Kidney epithelial cell (primary cell): Measurements from ENCODE around the gene SUPT4H1. TPM values are rescaled to one million over a fixed set of nuclear protein-coding genes. Genes with fewer than 3 reads are reported as not detected.

Experiments
- DNase-seq: peaks from one replicate; pipeline ENCODE4 v3.0.0-alpha.2; 2010; ENCODE audit warnings: low read depth
- H3K27me3 ChIP-seq: 2 replicates; pipeline ENCODE4 v1.6.0; 2011; ENCODE audit warnings: low read length; ENCODE audit not compliant: control insufficient read depth, insufficient read depth
- H3K36me3 ChIP-seq: 2 replicates; pipeline ENCODE4 v1.5.1; 2011; ENCODE audit warnings: low read length; ENCODE audit not compliant: control insufficient read depth, insufficient read depth
- H3K4me3 ChIP-seq: 2 replicates; pipeline ENCODE4 v1.5.1; 2011; ENCODE audit warnings: low read depth, mild to moderate bottlenecking, control low read depth, low read length
- total RNA-seq: library from RNA; depleted of rRNA; stranded (reverse); fragments of >200 nt; gene quantifications from 2 replicates; pipeline ENCODE4 v1.2.3, GENCODE V29; 2015
- TF ChIP-seq, protein P1 (sequence below): IDR thresholded peaks from 2 replicates; pipeline ENCODE4 v1.5.1; 2011; ENCODE audit warnings: mild to moderate bottlenecking, moderate library complexity, low read length, control low read depth, inconsistent platforms; ENCODE audit not compliant: insufficient read depth, poor library complexity, severe bottlenecking

The SUPT4H1 gene
- total RNA-seq, 1 donor from 2014 or later = 52.0 TPM

DNA sequence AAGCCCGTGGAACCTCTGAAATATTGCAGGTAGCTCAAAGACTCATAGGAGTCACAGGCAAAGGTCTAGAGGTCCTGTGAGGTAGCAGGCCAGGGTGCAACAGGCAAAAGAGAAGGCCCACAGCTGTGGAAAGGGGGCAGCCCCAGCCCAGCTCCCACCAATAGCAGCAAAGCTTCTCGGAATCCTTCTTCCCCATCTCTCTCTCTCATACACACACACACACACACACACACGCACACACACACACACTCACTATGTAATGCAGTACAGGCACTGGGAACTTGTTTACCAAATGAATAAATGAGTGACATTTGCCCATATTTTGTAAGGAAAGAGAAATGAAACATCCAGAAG is 16.8 kb upstream of the SUPT4H1 start:
- DNase-seq = no peak
- H3K4me3 ChIP-seq = no peak overlapping the region
- H3K36me3 ChIP-seq = no peaks in the 10 kb centered on the region
- TF ChIP-seq, protein P1, sequence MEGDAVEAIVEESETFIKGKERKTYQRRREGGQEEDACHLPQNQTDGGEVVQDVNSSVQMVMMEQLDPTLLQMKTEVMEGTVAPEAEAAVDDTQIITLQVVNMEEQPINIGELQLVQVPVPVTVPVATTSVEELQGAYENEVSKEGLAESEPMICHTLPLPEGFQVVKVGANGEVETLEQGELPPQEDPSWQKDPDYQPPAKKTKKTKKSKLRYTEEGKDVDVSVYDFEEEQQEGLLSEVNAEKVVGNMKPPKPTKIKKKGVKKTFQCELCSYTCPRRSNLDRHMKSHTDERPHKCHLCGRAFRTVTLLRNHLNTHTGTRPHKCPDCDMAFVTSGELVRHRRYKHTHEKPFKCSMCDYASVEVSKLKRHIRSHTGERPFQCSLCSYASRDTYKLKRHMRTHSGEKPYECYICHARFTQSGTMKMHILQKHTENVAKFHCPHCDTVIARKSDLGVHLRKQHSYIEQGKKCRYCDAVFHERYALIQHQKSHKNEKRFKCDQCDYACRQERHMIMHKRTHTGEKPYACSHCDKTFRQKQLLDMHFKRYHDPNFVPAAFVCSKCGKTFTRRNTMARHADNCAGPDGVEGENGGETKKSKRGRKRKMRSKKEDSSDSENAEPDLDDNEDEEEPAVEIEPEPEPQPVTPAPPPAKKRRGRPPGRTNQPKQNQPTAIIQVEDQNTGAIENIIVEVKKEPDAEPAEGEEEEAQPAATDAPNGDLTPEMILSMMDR = no peak
- H3K27me3 ChIP-seq = no peaks in the 10 kb centered on the region

DNA sequence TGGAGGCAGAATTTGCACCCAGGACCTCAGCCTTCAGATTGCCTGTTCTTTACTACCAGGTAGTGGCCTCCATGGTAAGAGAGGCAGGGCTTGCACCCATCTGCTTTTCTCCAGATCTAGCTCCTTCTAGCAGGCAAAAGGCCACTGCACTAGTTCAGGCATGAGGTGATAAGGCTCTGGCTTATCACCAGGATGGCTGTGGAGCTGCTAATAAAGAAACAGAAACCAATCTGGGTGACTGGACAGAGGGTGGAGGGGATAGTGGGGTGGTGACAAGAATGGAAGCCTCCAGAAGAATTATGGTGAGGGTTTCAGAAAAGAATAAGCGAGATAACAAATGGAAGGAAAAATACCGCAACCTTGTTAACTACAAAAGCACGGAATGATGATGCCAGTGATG is 15.5 kb upstream of the SUPT4H1 start:
- Histone ChIP-seq H3K4me3 (no peak overlapping the region), H3K36me3 (no peaks in the 10 kb centered on the region), H3K27me3 (no peaks in the 10 kb centered on the region)
- DNase-seq = no peak
- TF ChIP-seq, protein P1 = no peak

DNA sequence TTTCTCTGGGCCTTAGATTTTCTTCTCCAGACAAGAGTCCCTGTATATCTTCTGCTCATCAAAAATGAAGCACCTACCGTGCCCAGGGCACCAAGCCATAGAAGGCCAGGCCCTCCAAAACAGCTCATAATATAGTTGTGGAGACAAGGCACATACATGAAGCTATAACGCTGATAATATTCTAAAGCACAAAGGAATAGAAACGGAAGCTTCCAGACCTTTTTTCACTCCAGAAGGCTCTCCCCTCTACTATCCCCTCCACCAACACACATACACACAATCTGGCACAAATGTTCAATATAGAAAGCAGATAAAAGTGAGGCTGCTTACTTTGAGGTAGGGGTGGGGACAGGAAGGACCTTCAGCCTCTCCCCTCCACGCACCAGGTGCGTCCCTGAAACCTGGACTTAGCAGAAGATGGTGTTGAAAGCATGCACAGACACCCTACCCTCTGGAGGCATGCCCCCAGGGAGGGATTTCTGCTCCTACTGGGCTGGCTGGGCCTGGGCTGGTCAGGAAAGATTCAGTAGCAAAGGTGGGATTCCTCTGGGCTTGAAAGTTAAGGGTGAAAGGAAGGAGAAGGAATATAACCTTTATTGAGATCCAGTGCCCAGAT is 14.1 kb upstream of the SUPT4H1 start:
- Histone ChIP-seq H3K27me3 (no peaks in the 10 kb centered on the region), H3K4me3 (no peak overlapping the region), H3K36me3 (no peaks in the 10 kb centered on the region)
- TF ChIP-seq, protein P1 = no peak
- DNase-seq = no peak

DNA sequence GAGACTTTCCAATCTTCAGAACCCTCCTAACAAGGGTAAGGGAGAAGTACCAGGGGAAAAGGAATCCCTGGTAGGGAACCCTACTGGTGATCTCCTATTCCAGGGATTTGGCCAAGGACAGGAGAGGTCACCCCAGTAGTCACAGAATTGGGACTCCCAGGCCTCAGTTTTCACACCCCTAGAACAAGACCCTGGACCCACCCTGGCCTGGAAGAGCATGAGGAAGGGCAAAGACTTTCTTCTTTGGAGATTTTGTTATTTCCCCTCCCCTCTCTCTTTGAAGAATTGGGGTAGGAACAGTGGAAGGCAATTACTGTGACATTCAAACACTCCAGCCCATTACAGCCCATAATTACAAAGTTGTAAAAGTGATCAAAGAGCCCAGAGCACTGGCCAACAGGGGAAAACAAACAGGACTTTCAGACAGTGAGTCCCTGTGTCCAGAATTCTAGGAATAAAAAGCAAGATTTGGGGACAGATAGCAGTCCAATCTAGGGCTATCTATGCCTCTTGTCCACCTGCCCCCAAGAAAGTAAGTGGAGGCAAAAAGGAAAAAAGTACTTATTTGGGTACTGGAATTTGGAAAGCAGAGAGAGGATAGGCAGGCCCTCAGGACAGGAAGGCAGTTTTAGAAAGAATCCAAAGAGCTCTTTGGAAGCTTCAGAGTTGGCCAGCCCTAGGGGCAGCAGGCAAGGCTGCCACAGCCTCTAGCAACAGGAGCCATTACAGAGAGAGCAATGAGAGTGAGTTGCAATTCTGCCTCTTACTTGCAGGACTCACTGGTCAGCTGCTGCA is 13.4 kb upstream of the SUPT4H1 start:
- H3K36me3 ChIP-seq = no peaks in the 10 kb centered on the region
- H3K27me3 ChIP-seq = no peaks in the 10 kb centered on the region
- no peak overlapping the region for H3K4me3 ChIP-seq
- DNase-seq = no peak
- TF ChIP-seq, protein P1 = no peak

DNA sequence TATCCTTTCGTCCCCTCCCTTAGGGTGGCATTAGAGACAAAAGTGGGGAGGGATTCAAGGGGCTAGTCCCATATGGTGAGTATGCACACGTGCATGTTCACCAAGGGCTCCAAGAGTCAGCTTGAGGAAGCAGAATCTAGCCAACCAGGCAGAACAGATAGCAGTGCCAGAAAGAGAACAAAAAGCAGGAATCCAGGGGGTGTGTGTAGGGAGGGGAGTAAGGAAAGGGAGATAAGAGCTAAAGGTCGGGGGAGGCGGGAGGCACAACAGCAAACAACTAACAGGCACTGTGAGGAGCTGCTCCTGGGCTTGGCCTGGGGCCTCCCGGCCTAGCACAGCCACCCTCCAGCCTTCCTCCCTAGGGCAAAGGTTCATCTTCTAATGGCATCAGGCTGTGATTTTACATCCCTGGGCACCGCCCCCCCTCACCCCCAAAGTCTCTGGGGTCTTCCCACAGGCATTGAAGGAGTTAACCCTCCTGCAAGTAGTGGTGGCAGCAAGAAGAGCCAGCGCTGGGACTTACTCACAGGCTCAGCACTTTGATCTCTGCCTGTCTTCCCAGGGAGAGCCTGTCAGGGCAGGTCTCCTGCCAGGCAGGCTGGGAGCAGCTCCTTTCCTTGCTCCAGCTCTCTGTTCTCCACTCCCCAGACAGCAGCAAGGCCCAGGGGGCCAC is 12.4 kb upstream of the SUPT4H1 start:
- Histone ChIP-seq H3K4me3 (no peak overlapping the region), H3K36me3 (no peaks in the 10 kb centered on the region), H3K27me3 (no peaks in the 10 kb centered on the region)
- no peak for DNase-seq
- TF ChIP-seq, protein P1 = no peak
